ENCODE measurements around the gene DELE1.

DELE1 gene

GRCh38 chr5:141952020-141952419 is 28.3 kb downstream of the DELE1 start:
- TF ChIP-seq ZFX (IDR thresholded peaks at IDR 0.05) (no peak), CTCF (conservative IDR thresholded peaks at IDR 0.05) (no peak)
- H3K27ac ChIP-seq: no peak overlapping the region

GRCh38 chr5:141954194-141954593 is 30.5 kb downstream of the DELE1 start:
- no peak overlapping the region for H3K27ac ChIP-seq
- TF ChIP-seq ZFX (IDR thresholded peaks at IDR 0.05) (no peak), CTCF (conservative IDR thresholded peaks at IDR 0.05) (no peak)

- H3K27ac ChIP-seq: no peak overlapping the region
- TF ChIP-seq ZFX (IDR thresholded peaks at IDR 0.05) (no peak), CTCF (conservative IDR thresholded peaks at IDR 0.05) (no peak)
Observed at GRCh38 chr5:141957367-141957996, 33.8 kb downstream of the DELE1 start.

- no peak for TF ChIP-seq CTCF (conservative IDR thresholded peaks at IDR 0.05)
- no peak for TF ChIP-seq ZFX (IDR thresholded peaks at IDR 0.05)
- H3K27ac ChIP-seq: no peak within 1 kb of the TSS
Observed at GRCh38 chr5:141958113-141958512, 34.4 kb downstream of the DELE1 start, which contains the start of gene PCDH12. TSS of gene PCDH12 (minus strand) at chr5:141958202. CDS start at chr5:141957851, 351 bp downstream.

- no peak for TF ChIP-seq ZFX (IDR thresholded peaks at IDR 0.05)
- TF ChIP-seq CTCF (conservative IDR thresholded peaks at IDR 0.05): no peak
- no peak overlapping the region for H3K27ac ChIP-seq
Observed at GRCh38 chr5:141958546-141959172, 35.0 kb downstream of the DELE1 start.

GRCh38 chr5:141960018-141960417 is 36.3 kb downstream of the DELE1 start:
- TF ChIP-seq CTCF (conservative IDR thresholded peaks at IDR 0.05): no peak
- no peak for TF ChIP-seq ZFX (IDR thresholded peaks at IDR 0.05)
- no peak overlapping the region for H3K27ac ChIP-seq

- no peak overlapping the region for H3K27ac ChIP-seq
- TF ChIP-seq CTCF (conservative IDR thresholded peaks at IDR 0.05) (peak; percentile 88), ZFX (IDR thresholded peaks at IDR 0.05) (no peak)
Observed at GRCh38 chr5:141960449-141961323, 37.0 kb downstream of the DELE1 start.
